ENCODE data around the gene AIPL1. TPM values are rescaled to one million over a fixed set of nuclear protein-coding genes. Genes with fewer than 3 reads are reported as not detected.
A peak's percentile ranks its signal among the peaks of the same experiment; 100 is the strongest.

AIPL1 gene
- total RNA-seq, 1 donor: not detected

DNA sequence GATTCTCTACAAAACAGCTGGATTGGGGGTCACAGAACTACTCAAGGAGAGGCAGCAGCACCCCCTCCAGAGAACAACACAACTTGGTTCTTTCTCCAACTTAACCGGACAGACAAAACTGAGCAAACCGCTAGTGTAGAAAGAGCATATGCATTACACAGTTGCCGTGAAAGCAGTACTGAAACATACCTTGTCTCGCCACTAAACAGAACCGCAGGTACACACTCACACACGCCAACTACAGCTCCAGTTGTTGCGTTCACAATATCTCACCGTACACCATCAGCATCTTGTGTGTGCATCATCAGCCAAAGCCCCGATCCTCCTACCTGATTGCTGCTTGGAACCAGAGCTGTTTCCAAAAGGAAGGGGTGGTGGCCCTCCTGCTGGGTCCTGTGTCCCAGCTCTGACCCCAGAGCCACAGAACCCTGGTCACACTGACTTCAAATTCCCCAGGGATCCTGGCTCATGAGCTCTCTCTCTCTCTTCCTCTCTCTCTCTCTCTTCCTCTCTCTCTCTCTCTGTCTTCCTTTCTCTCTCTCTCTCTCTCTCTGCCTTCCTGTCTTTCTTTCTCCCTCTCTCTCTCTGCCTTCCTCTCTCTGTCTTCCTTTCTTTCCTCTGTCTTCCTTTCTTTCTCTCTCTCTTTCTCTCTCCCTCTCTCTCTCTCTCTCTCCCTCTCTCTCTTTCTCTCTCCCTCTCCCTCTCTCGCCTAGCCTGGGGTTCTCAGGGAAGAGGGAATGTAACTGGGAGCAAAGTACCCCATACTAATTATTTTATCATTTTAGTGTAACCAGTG, 17.7 kb upstream of the AIPL1 start:
- DNase-seq (ENCODE audit: low read depth in 2 of 3, low spot score in 2 of 3): no peak

DNA sequence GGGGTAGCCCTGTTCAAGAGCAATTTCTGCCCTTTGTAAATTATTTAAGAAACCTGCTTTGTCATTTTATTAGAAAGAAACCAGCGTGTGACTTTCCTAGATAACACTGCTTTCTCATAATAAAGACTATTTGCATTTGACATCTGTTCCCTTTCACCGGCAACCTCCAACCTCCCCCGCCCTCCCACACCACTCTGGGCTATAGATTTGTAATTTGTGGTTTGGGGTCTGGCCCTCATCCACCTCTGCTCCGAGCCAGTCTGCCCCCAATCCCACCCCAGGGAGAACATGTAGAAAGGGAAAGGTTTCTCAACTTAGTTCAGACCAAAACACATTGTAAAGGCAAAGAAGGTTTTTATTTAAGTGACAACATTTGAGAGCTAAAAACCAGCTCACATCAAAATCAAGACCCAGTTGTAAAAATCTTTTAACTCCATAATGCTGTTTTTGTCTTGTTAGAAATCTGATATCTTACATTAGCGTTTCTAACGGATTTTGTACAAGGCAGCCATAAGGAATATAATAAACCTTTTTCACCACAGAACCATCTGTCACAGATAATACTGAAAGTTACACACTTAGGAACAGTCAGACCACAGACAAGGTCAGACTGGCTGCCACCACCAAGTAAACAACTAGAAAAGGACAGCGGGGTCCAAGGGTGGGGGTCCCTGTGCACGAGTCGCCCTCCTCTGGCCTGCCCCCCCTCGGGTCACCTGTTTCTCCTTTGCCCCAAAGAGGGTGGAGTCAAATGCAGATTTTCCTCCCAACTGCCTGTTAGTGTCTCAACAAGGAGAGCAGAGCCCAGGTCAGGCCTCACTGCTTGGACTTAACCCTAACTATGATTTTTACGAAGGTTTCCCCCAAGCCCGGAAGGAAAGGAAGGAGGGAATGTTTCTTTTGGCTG, 16.3 kb upstream of the AIPL1 start:
- DNase-seq (ENCODE audit: low read depth in 2 of 3, low spot score in 2 of 3): peak in 2 of 3 donors; percentile 41

DNA sequence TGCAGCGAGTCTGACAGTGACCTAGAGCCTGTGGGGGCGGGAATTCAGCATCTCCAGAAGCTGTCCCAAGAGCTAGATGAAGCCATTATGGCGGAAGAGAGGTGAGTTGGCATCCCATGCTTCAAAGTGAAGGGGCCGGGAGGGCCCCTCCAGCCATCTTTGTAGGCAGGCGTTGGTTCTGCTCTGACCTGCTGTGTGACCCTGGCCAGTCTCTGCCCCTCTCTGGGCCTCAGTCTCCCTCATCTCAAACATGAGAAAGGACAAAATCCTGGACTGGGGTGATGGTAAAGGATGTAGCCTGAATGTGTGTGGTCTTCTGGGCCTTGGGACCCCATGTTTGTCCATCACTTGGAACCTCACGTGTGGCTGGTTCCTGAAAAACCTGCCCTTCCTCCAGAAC, 14.4 kb upstream of the AIPL1 start:
- no peak for DNase-seq (ENCODE audit: low read depth in 2 of 3, low spot score in 2 of 3)

DNA sequence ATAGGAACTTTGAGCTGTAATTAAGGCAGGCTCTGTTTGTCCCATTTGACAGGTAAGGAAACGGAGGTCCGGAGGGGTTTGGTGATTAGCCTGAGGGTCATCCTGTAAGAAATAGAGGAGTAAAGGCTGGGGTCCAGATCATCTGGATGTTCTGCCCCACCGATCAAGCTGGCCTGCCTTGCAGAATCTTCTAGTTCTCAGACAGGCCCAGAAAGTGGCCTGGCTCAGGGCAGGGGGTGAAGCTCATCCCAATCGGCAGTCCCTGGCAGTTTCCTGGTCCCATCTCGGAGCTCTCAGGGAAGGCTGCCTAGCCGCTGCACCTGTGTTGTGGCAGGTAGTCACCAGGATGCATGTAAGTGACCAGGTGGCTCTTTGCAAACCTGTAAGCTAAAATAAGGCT, 13.6 kb upstream of the AIPL1 start:
- DNase-seq (ENCODE audit: low read depth in 2 of 3, low spot score in 2 of 3): no peak

DNA sequence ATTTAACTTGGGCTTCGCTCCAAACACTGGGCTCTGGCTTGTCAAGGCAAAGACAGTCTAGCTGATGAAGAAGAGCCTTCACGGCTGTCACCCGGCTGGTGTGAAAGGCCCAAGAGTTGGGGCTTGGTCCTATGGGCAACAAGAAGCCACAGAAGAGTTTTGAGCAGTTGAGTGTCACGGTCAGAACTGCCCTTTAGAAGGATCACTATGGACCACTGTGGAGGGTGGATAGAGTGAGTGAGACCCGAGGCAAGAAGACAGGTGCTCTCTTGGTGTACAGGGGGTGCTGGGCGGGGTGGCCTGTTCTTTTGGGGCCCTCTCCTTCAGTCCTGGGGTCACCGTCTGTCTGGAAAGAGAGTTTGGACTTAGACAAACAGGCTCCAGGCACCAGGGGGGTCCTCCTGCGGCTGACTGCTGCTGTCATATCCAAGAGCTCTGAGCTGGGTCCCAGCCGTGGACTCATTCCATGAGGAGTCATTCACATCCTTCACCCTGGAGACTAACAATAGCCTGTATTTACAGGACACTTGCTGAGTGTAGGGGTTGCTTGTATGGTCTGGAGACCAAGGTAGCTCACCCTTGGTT, 11.7 kb upstream of the AIPL1 start:
- no peak for DNase-seq (ENCODE audit: low read depth in 2 of 3, low spot score in 2 of 3)

GRCh38 chr17:6444571-6445335, 9.8 kb upstream of the AIPL1 start:
- DNase-seq (ENCODE audit: low read depth in 2 of 3, low spot score in 2 of 3): no peak

- DNase-seq (ENCODE audit: low read depth in 2 of 3, low spot score in 2 of 3): peak; percentile 79 to 98 (median 94)
Observed at GRCh38 chr17:6443692-6444570, 9.0 kb upstream of the AIPL1 start, which contains the start of gene PIMREG. Gene PIMREG, plus strand, starts transcription at chr17:6444455. Its CDS starts 656 bp downstream, at chr17:6445111.

DNA sequence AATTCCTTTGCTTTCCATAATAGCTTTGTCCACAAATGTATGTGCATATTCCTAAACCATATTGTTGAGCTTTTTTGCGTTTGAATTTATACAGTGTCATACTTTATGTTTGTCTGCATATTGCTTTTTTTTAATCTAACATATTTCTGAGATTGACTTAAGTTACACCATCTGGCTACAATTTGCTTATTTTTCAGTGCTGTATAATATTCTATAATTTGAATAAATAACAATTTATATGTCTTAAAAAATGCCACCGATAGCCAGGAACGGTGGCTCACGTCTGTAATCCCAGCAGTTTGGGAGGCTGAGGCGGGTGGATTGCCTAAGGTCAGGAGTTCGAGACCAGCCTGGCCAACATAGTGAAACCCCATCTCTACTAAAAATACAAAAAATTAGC, 7.9 kb upstream of the AIPL1 start:
- DNase-seq (ENCODE audit: low read depth in 2 of 3, low spot score in 2 of 3): no peak

DNA sequence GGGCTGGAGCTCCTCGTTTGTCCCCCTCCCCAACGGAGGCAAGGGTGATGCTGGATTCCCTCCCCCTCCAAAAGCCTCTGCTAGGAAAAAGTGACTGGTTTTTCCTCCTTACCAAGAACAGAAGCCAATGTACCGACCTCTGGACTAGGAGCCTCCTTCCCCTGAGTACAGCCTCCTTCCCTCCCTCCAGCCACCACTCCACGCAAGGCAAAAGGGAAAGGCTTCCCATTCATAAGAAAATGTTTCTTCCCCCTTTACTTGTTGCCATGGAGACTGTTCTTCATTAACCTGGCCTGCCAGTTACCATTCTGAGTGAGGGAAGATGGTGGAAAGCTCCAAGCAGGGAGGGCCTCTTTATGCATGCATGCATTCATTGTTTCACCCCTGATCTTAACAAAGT, 5.0 kb upstream of the AIPL1 start:
- no peak for DNase-seq (ENCODE audit: low read depth in 2 of 3, low spot score in 2 of 3)

GRCh38 chr17:6437956-6438355, 3.0 kb upstream of the AIPL1 start:
- DNase-seq (ENCODE audit: low read depth in 2 of 3, low spot score in 2 of 3): no peak

DNA sequence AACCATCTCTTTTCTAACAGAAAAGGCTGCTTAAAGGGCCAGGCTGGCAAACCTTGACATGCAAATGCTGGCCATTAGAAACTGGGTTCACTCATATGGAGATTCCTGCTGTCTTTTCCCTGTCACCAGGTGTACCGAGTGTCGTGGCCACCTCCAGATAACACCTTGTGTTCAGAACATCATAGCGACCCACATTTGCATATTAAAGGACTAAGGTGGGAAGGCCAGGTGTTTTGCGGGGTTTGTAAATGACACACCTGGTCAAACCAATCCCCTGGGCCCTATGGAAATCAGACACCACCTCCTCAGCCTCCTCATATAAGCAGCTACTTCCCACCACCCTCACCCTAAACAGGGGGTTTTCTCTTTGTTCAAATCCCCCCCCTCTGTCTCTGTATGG, 2.5 kb upstream of the AIPL1 start:
- no peak for DNase-seq (ENCODE audit: low read depth in 2 of 3, low spot score in 2 of 3)

- peak in 2 of 3 donors; percentile 59 to 78 for DNase-seq (ENCODE audit: low read depth in 2 of 3, low spot score in 2 of 3)
Observed at GRCh38 chr17:6435968-6436367, 1.0 kb upstream of the AIPL1 start.

- no peak for DNase-seq (ENCODE audit: low read depth in 2 of 3, low spot score in 2 of 3)
Observed at GRCh38 chr17:6430769-6431168, 4.2 kb downstream of the AIPL1 start.

- no peak for DNase-seq (ENCODE audit: low read depth in 2 of 3, low spot score in 2 of 3)
Observed at GRCh38 chr17:6429266-6429665, 5.7 kb downstream of the AIPL1 start.

DNA sequence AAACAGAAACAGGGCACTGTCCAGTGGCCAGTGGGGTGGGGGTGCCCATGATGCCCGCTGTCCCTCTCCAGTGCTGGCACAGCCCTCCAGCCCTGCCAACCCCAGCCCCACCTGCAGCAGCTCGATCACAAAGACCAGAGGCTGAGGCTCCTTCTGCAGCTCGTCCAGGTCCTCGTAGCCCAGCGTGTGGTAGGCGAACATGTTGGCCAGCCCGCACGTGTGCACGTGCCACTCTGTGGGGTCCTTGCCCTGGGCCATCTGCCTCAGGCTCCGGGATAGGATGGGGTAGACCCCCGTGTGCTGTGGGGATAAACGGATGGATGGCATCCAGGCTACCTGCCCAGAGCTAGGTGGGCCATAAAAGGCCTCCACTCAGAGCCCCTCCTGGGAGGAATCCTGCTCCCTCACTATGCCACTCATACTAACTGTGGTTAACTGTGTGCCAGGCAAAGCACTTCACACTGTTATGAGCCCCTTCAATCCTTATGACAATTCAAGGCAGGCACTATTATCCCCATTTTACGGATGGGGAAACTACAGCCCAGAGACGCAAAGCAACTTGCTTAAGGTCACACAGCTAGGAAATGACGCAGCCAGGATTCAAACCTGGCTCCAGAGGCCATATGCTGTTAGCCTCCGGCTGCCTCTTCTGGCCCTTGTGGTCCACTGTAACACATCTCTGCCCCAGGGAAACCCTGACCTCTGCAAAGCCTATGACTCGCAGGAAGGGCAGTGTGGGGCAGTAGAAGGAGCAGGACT, 6.5 kb downstream of the AIPL1 start:
- DNase-seq (ENCODE audit: low read depth in 2 of 3, low spot score in 2 of 3): no peak

DNA sequence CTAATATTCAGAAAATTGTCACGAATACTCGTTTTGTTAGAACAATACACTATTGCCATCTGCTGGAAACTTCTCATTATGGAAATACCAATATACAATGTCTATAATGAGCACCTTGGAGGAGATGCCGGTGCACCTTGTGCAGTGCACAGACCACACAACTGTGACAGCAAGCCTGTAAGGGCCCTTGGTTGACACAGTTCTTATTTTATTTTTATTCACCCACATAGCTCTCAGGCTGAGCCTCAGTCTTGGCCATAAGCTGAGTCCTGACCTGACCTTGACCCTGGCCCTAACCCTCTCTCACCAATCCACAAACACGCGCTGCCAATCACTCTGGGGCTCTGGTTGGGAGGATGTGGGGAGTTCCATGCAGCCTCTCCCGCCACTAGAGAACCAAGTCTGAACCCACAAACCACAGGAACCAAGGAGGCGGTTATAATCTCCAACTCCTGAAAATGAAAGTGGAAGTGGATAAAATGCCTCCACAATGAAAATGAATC, 7.6 kb downstream of the AIPL1 start:
- DNase-seq (ENCODE audit: low read depth in 2 of 3, low spot score in 2 of 3): peak in 2 of 3 donors; percentile 85 to 88

- no peak for DNase-seq (ENCODE audit: low read depth in 2 of 3, low spot score in 2 of 3)
Observed at GRCh38 chr17:6426356-6427101, 8.4 kb downstream of the AIPL1 start.

DNA sequence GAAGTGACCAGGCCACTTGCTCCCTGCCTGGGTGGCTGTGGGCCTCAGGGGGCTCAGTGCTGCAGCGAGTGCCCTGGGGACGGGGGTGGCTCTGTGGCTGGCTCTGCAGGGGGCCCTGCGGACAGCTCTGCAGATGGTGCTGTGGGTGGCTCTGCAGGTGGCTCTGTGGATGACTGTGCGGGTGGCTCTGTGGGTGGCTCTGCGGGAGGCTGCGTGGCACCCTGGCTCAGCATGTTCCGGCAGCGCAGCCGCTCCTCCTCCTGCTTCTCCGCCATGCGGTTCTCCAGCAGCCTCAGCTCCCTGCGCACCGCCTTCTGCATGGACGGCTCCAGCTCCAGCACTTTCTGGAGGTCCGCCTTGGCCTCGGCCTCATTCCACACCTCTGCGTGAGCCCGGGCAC, 9.5 kb downstream of the AIPL1 start:
- DNase-seq (ENCODE audit: low read depth in 2 of 3, low spot score in 2 of 3): no peak
